Measurements from ENCODE around the gene PPARG. TPM values are rescaled to one million over a fixed set of nuclear protein-coding genes. Genes with fewer than 3 reads are reported as not detected.

The PPARG gene
- total RNA-seq, 1 donor from 2014 or later, result 4.4 TPM

GRCh38 chr3:12421132-12421531 lies 132.3 kb downstream of the PPARG start:
- no peak for DNase-seq (ENCODE audit: extremely low spot score, unreplicated experiment)
- Mint-ChIP-seq H3K9me3 (ENCODE audit: unreplicated experiment) (no peaks in the 10 kb centered on the region), H3K36me3 (ENCODE audit: unreplicated experiment) (no peaks in the 10 kb centered on the region), H3K4me3 (ENCODE audit: unreplicated experiment) (no peak overlapping the region), H3K27ac (ENCODE audit: unreplicated experiment) (no peak overlapping the region), H3K27me3 (ENCODE audit: unreplicated experiment) (peaks cover 7% of the 10 kb centered on the region), H3K4me1 (ENCODE audit: unreplicated experiment) (peaks cover 14% of the 10 kb centered on the region)
- TF ChIP-seq, protein P1, sequence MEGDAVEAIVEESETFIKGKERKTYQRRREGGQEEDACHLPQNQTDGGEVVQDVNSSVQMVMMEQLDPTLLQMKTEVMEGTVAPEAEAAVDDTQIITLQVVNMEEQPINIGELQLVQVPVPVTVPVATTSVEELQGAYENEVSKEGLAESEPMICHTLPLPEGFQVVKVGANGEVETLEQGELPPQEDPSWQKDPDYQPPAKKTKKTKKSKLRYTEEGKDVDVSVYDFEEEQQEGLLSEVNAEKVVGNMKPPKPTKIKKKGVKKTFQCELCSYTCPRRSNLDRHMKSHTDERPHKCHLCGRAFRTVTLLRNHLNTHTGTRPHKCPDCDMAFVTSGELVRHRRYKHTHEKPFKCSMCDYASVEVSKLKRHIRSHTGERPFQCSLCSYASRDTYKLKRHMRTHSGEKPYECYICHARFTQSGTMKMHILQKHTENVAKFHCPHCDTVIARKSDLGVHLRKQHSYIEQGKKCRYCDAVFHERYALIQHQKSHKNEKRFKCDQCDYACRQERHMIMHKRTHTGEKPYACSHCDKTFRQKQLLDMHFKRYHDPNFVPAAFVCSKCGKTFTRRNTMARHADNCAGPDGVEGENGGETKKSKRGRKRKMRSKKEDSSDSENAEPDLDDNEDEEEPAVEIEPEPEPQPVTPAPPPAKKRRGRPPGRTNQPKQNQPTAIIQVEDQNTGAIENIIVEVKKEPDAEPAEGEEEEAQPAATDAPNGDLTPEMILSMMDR (IDR thresholded peaks at IDR 0.05), result no peak

DNA sequence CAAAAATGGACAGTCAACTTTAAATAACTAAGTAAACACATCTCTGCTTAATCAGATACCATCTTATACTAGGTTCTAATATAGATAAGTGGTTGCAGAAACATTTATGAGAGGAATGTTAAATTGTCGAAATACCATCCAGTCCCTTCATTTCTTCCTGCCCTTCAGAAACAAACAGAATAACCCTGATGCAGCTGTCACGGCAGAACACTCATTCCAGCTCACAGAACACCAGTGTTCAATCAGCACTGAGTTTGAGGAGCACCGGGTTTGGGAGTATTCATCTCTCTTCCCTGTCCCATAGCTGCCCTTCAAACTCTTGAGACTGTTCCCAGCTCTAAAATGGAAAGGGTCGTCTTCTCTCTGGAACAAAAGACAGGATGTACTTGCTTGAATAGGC lies 134.3 kb downstream of the PPARG start:
- H3K4me1 Mint-ChIP-seq (ENCODE audit: unreplicated experiment), result peaks cover 17% of the 10 kb centered on the region
- TF ChIP-seq, protein P1 (IDR thresholded peaks at IDR 0.05), result no peak
- H3K9me3 Mint-ChIP-seq (ENCODE audit: unreplicated experiment), result no peaks in the 10 kb centered on the region
- no peaks in the 10 kb centered on the region for H3K36me3 Mint-ChIP-seq (ENCODE audit: unreplicated experiment)
- DNase-seq (ENCODE audit: extremely low spot score, unreplicated experiment), result no peak
- H3K27me3 Mint-ChIP-seq (ENCODE audit: unreplicated experiment), result peaks cover 4% of the 10 kb centered on the region
- H3K4me3 Mint-ChIP-seq (ENCODE audit: unreplicated experiment), result no peak overlapping the region
- no peak overlapping the region for H3K27ac Mint-ChIP-seq (ENCODE audit: unreplicated experiment)

DNA sequence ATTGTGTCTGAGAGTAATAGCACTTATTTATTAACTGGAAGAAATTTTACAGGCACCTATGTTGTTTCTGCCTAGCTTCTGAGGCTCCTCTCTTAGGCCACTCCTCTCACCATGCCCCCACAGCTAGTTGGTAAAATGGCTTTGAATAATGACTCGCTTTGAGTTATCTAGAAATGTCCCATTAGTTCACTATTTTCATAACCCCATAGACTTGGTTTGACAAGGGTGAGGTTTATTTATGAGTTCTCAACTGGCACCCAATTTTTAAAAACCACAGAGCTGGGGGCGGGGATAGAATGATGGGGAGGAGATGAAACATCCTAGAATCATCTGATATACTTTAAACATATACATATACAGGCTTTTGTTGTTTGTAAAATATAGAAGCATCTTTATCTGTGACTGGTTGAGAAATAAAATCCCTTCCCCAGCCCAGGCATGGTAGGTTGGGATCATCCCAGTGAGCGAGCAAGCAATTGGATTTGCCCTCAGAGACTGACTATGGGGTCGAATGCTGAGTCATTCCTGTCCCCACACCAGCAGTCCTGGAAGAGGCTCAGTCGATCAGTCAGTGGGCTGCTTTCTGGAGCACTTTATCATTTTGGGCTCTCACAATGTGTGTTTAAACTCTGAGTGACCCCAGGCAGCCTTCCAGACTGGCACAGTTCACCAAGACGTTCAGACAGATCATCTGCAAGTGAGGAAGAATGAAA lies 135.2 kb downstream of the PPARG start:
- DNase-seq (ENCODE audit: extremely low spot score, unreplicated experiment), result peak; percentile 60
- Mint-ChIP-seq H3K4me1 (ENCODE audit: unreplicated experiment) (peaks cover 17% of the 10 kb centered on the region), H3K36me3 (ENCODE audit: unreplicated experiment) (no peaks in the 10 kb centered on the region), H3K27ac (ENCODE audit: unreplicated experiment) (no peak overlapping the region), H3K9me3 (ENCODE audit: unreplicated experiment) (no peaks in the 10 kb centered on the region), H3K4me3 (ENCODE audit: unreplicated experiment) (no peak overlapping the region), H3K27me3 (ENCODE audit: unreplicated experiment) (peaks cover 4% of the 10 kb centered on the region)
- TF ChIP-seq, protein P1 (IDR thresholded peaks at IDR 0.05), result no peak

DNA sequence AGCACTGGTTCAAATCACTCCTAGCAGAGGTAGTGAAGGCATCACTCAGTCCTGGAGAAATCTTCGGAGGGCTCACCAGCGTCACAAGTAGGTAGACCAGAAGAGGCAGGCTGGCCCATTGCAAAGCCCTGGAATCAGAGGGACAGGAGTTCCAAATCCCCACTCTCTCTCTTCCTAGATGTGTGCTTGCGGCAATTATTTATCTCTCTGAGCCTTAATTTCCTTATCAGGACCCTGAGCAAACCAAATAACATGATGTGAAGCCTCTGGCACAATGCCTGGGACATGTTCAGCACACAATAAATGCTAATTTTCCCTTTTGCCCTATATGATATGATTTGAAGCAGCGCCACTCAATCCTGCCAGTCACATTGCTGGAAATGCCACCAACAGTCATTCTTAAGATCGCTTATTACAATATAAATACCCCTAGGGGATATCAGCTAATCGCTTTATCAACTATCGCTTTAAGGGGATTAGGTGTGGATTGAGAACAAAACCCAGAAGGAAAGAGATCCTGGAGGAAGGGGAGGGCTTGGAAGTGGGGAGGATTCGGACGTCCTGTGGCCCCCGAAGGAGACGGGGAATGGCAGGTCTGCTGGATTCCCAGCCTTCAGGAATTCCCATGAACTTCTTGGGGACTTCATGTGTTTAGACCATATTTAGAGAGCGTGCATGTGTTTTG lies 135.9 kb downstream of the PPARG start:
- no peak overlapping the region for H3K4me3 Mint-ChIP-seq (ENCODE audit: unreplicated experiment)
- TF ChIP-seq, protein P1 (IDR thresholded peaks at IDR 0.05), result no peak
- peaks cover 4% of the 10 kb centered on the region for H3K27me3 Mint-ChIP-seq (ENCODE audit: unreplicated experiment)
- peak; percentile 30 for DNase-seq (ENCODE audit: extremely low spot score, unreplicated experiment)
- H3K27ac Mint-ChIP-seq (ENCODE audit: unreplicated experiment), result no peak overlapping the region
- no peaks in the 10 kb centered on the region for H3K9me3 Mint-ChIP-seq (ENCODE audit: unreplicated experiment)
- H3K36me3 Mint-ChIP-seq (ENCODE audit: unreplicated experiment), result no peaks in the 10 kb centered on the region
- H3K4me1 Mint-ChIP-seq (ENCODE audit: unreplicated experiment), result peaks cover 17% of the 10 kb centered on the region

DNA sequence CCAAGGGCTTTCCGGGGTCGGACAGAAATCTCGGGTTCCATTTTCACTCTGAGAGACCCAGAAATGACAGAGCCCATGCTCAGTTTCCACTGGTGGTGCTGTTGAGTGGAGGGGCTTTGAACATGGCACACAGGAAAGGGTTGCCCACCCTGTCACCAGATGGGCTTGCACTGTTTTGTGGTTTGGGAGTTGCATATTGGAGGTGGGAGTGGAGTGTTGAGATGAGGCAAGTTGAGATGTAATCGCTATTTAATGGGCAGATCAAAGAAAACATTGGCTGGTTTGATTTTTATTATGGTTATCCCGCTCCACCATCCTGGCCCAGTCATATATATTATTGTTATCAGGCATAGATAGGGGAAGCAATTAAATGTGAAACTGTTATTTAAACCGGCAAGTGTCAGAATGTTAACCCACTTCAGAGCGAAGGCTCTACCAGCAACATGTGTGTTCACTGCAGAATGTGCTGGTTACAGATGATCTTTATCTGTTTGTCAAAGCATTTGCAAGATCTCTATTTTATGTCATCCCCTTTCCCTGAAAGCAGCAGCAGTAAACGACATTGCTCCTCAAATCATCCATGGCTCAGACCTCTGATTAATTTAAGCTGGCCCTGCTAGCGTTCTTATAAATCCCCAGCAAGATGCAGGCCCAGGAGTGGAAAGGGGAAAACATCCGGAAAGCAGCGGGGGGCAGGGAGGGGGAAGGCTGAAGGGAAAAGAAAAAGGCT lies 137.1 kb downstream of the PPARG start:
- no peaks in the 10 kb centered on the region for H3K36me3 Mint-ChIP-seq (ENCODE audit: unreplicated experiment)
- TF ChIP-seq, protein P1 (IDR thresholded peaks at IDR 0.05), result no peak
- H3K4me1 Mint-ChIP-seq (ENCODE audit: unreplicated experiment), result peaks cover 17% of the 10 kb centered on the region
- H3K27ac Mint-ChIP-seq (ENCODE audit: unreplicated experiment), result no peak overlapping the region
- H3K9me3 Mint-ChIP-seq (ENCODE audit: unreplicated experiment), result no peaks in the 10 kb centered on the region
- no peak for DNase-seq (ENCODE audit: extremely low spot score, unreplicated experiment)
- H3K4me3 Mint-ChIP-seq (ENCODE audit: unreplicated experiment), result no peak overlapping the region
- peaks cover 6% of the 10 kb centered on the region for H3K27me3 Mint-ChIP-seq (ENCODE audit: unreplicated experiment)

Measured in osteocyte (in vitro differentiated cells).